ENCODE results near the gene HOXC6.

DNA sequence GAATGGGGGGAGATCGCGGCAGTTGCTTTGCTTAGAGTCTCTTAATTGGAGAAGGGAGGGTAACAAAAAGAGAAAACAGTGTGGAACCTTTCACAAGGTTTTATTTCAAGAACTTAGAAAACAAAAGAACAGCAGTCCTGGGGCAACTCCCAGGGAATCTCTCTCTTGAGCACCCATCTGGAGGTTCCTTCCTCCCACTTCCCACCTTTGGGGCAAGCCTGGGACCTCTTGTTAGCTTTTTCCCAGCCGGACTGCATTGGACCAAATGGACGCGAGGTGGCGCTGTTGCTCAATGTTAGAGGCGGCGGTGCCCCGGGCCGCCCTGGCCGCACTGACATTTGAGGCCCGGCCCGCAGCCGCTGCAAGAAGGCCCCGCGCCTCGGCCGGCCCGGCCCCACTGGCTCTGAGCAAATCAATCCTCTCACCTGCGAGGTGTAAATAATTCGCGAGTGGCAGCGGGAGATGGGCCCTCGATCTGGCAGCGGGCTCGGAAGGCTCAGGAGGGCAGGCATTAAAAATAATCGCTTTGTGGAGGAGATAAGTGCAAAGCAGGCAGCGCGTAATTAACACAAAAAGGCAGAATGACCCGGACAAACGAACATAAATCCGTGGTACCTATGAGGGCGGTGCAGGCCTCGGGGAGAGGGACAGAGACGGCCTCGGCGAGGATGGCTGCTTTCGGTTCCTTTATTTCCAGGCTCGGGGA, 22.2 kb upstream of the HOXC6 start:
- TF ChIP-seq CREB1 (IDR thresholded peaks at IDR 0.05; ENCODE audit: low read depth), result 0 out of 2 replicates have a peak, but pooled peaks have one; percentile 14
- no peak for TF ChIP-seq KDM1A (IDR thresholded peaks at IDR 0.05; ENCODE audit: borderline replicate concordance)
- no peak; the same call in 1 of the 2 replicates for TF ChIP-seq NBN (IDR thresholded peaks at IDR 0.05)
- no peak for TF ChIP-seq EED (IDR thresholded peaks at IDR 0.05; ENCODE audit: low read depth)
- no peak for TF ChIP-seq NR2C2 (IDR thresholded peaks at IDR 0.05; ENCODE audit: borderline replicate concordance, control insufficient read depth, insufficient read length, low read depth)
- TF ChIP-seq, protein P1, sequence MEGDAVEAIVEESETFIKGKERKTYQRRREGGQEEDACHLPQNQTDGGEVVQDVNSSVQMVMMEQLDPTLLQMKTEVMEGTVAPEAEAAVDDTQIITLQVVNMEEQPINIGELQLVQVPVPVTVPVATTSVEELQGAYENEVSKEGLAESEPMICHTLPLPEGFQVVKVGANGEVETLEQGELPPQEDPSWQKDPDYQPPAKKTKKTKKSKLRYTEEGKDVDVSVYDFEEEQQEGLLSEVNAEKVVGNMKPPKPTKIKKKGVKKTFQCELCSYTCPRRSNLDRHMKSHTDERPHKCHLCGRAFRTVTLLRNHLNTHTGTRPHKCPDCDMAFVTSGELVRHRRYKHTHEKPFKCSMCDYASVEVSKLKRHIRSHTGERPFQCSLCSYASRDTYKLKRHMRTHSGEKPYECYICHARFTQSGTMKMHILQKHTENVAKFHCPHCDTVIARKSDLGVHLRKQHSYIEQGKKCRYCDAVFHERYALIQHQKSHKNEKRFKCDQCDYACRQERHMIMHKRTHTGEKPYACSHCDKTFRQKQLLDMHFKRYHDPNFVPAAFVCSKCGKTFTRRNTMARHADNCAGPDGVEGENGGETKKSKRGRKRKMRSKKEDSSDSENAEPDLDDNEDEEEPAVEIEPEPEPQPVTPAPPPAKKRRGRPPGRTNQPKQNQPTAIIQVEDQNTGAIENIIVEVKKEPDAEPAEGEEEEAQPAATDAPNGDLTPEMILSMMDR (IDR thresholded peaks at IDR 0.05 in 2 of 3, conservative IDR thresholded peaks at IDR 0.05 in 1 of 3; ENCODE audit: control insufficient read depth in 2 of 3, extremely low read depth in 1 of 3, insufficient read depth in 1 of 3, low read depth in 3 of 3, low read length in 3 of 3), result peak; percentile 74 to 93 (median 84)
- TF ChIP-seq ESRRA (IDR thresholded peaks at IDR 0.05; ENCODE audit: low read length), result no peak
- TF ChIP-seq, protein P2, sequence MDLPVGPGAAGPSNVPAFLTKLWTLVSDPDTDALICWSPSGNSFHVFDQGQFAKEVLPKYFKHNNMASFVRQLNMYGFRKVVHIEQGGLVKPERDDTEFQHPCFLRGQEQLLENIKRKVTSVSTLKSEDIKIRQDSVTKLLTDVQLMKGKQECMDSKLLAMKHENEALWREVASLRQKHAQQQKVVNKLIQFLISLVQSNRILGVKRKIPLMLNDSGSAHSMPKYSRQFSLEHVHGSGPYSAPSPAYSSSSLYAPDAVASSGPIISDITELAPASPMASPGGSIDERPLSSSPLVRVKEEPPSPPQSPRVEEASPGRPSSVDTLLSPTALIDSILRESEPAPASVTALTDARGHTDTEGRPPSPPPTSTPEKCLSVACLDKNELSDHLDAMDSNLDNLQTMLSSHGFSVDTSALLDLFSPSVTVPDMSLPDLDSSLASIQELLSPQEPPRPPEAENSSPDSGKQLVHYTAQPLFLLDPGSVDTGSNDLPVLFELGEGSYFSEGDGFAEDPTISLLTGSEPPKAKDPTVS (IDR thresholded peaks at IDR 0.05; ENCODE audit: low read depth, low read length), result no peak
- TF ChIP-seq NR2F1 (conservative IDR thresholded peaks at IDR 0.05), result no peak
- TF ChIP-seq CEBPB (IDR thresholded peaks at IDR 0.05; ENCODE audit: borderline replicate concordance in 1 of 2, low read depth in 2 of 2, low read length in 2 of 2), result no peak

Data from GM12878 (cell line).